ENCODE results near the gene CARMIL1. TPM values are rescaled to one million over a fixed set of nuclear protein-coding genes. Genes with fewer than 3 reads are reported as not detected.

The CARMIL1 gene
- total RNA-seq, 2 donors from 2014 or later, result 11.9 to 13.7 TPM

GRCh38 chr6:25628471-25629197 is 349.5 kb downstream of the CARMIL1 start:
- ATAC-seq (no peak), DNase-seq (no peak)
- intact Hi-C loops (cut with DNase I), result no loop called here
- Histone ChIP-seq H3K27ac (no peak overlapping the region), H3K4me1 (peaks cover 5% of the 10 kb centered on the region), H3K4me3 (no peak overlapping the region), H3K27me3 (no peaks in the 10 kb centered on the region), H3K9me3 (no peaks in the 10 kb centered on the region), H3K36me3 (replicated peaks in 1 of 2; ENCODE audit: insufficient read depth in 1 of 2, low read depth in 2 of 2) (no peaks in the 10 kb centered on the region)
- TF ChIP-seq CTCF (IDR thresholded peaks at IDR 0.05) (no peak), POLR2A (IDR thresholded peaks at IDR 0.05) (no peak)
- WGBS, 2 donors, result 83 to 84% methylated on average over 4 of the region's 4 CpGs

- ATAC-seq (no peak), DNase-seq (peak in 2 of 4 donors; percentile 8 to 22)
- WGBS, 2 donors, result 20 to 21% methylated on average over 4 of the region's 4 CpGs
- TF ChIP-seq CTCF (IDR thresholded peaks at IDR 0.05) (no peak), POLR2A (IDR thresholded peaks at IDR 0.05) (no peak)
- Histone ChIP-seq H3K4me1 (no peaks in the 10 kb centered on the region), H3K9me3 (no peaks in the 10 kb centered on the region), H3K4me3 (no peak overlapping the region), H3K36me3 (replicated peaks in 1 of 2; ENCODE audit: insufficient read depth in 1 of 2, low read depth in 2 of 2) (no peaks in the 10 kb centered on the region), H3K27me3 (no peaks in the 10 kb centered on the region), H3K27ac (no peak overlapping the region)
- intact Hi-C loops (cut with DNase I), result no loop called here
Measured at GRCh38 chr6:25629198-25629576, 350.0 kb downstream of the CARMIL1 start.

- WGBS, 2 donors, result 59 to 62% methylated on average over 4 of the region's 4 CpGs
Measured at GRCh38 chr6:25630508-25631278, 351.5 kb downstream of the CARMIL1 start.

GRCh38 chr6:25635886-25636317 is 356.7 kb downstream of the CARMIL1 start:
- peaks cover 14% of the 10 kb centered on the region for H3K4me1 ChIP-seq
- 72 to 90% methylated on average over 2 of the region's 2 CpGs for WGBS, 2 donors
- intact Hi-C loops (cut with DNase I), result no loop called here
- ATAC-seq, result no peak
- H3K27ac ChIP-seq, result no peak overlapping the region
- H3K9me3 ChIP-seq, result no peaks in the 10 kb centered on the region
- TF ChIP-seq POLR2A (IDR thresholded peaks at IDR 0.05) (no peak), CTCF (IDR thresholded peaks at IDR 0.05) (no peak)
- no peak for DNase-seq
- no peaks in the 10 kb centered on the region for H3K36me3 ChIP-seq (replicated peaks in 1 of 2; ENCODE audit: insufficient read depth in 1 of 2, low read depth in 2 of 2)
- H3K4me3 ChIP-seq, result no peak overlapping the region
- H3K27me3 ChIP-seq, result no peaks in the 10 kb centered on the region

More at GRCh38 chr6:25630508-25631278, 351.5 kb downstream of the CARMIL1 start:
- no peaks in the 10 kb centered on the region for H3K36me3 ChIP-seq (replicated peaks in 1 of 2; ENCODE audit: insufficient read depth in 1 of 2, low read depth in 2 of 2)
- no peak for TF ChIP-seq POLR2A (IDR thresholded peaks at IDR 0.05)
- no peak for TF ChIP-seq CTCF (IDR thresholded peaks at IDR 0.05)
- no peak overlapping the region for H3K4me3 ChIP-seq
- ATAC-seq, result no peak
- no peaks in the 10 kb centered on the region for H3K9me3 ChIP-seq
- H3K27ac ChIP-seq, result no peak overlapping the region
- DNase-seq, result no peak
- H3K4me1 ChIP-seq, result no peaks in the 10 kb centered on the region
- H3K27me3 ChIP-seq, result no peaks in the 10 kb centered on the region
- intact Hi-C loops (cut with DNase I), result no loop called here
